ENCODE measurements around the gene TBCK.

The TBCK gene

GRCh38 chr4:106194801-106195200 lies 121.2 kb downstream of the TBCK start:
- no peaks in the 10 kb centered on the region for H3K9me2 ChIP-seq (ENCODE audit: low read depth, low read length)
- H3K4me3 ChIP-seq (ENCODE audit: low read depth, low read length, poor library complexity, severe bottlenecking): no peak overlapping the region
- TF ChIP-seq EZH2 (IDR thresholded peaks at IDR 0.05; ENCODE audit: borderline replicate concordance, low read length) (no peak), CTCF (IDR thresholded peaks at IDR 0.05; ENCODE audit: low read length) (no peak)
- no peaks in the 10 kb centered on the region for H3K79me2 ChIP-seq (ENCODE audit: insufficient read depth, low read length)
- no peak overlapping the region for H2AFZ ChIP-seq (ENCODE audit: low read length)
- no peaks in the 10 kb centered on the region for H3F3A ChIP-seq (ENCODE audit: insufficient read depth, low read length)
- no peaks in the 10 kb centered on the region for H3K4me1 ChIP-seq (ENCODE audit: insufficient read depth, low read length, severe bottlenecking)
- H3K9me3 ChIP-seq (ENCODE audit: low read length): no peaks in the 10 kb centered on the region
- H3K27me3 ChIP-seq (ENCODE audit: insufficient read depth, low read length): no peaks in the 10 kb centered on the region
- no peaks in the 10 kb centered on the region for H4K20me1 ChIP-seq (ENCODE audit: insufficient read depth, low read length)
- no peak overlapping the region for H3K4me2 ChIP-seq (ENCODE audit: low read length)
- H3K9ac ChIP-seq (ENCODE audit: low read length): no peak overlapping the region
- H3K27ac ChIP-seq (ENCODE audit: low read depth, low read length, poor library complexity, severe bottlenecking): no peak overlapping the region
- H3K36me3 ChIP-seq (ENCODE audit: insufficient read depth, low read length): no peaks in the 10 kb centered on the region

GRCh38 chr4:106192131-106192530 lies 123.9 kb downstream of the TBCK start:
- no peak overlapping the region for H2AFZ ChIP-seq (ENCODE audit: low read length)
- H3K9ac ChIP-seq (ENCODE audit: low read length): no peak overlapping the region
- no peaks in the 10 kb centered on the region for H3F3A ChIP-seq (ENCODE audit: insufficient read depth, low read length)
- no peaks in the 10 kb centered on the region for H3K9me3 ChIP-seq (ENCODE audit: low read length)
- no peaks in the 10 kb centered on the region for H3K36me3 ChIP-seq (ENCODE audit: insufficient read depth, low read length)
- H3K27ac ChIP-seq (ENCODE audit: low read depth, low read length, poor library complexity, severe bottlenecking): no peak overlapping the region
- TF ChIP-seq CTCF (IDR thresholded peaks at IDR 0.05; ENCODE audit: low read length) (no peak), EZH2 (IDR thresholded peaks at IDR 0.05; ENCODE audit: borderline replicate concordance, low read length) (no peak)
- no peaks in the 10 kb centered on the region for H3K27me3 ChIP-seq (ENCODE audit: insufficient read depth, low read length)
- H3K4me2 ChIP-seq (ENCODE audit: low read length): no peak overlapping the region
- H4K20me1 ChIP-seq (ENCODE audit: insufficient read depth, low read length): no peaks in the 10 kb centered on the region
- H3K4me3 ChIP-seq (ENCODE audit: low read depth, low read length, poor library complexity, severe bottlenecking): no peak overlapping the region
- no peaks in the 10 kb centered on the region for H3K79me2 ChIP-seq (ENCODE audit: insufficient read depth, low read length)
- no peaks in the 10 kb centered on the region for H3K9me2 ChIP-seq (ENCODE audit: low read depth, low read length)
- H3K4me1 ChIP-seq (ENCODE audit: insufficient read depth, low read length, severe bottlenecking): no peaks in the 10 kb centered on the region

GRCh38 chr4:106186201-106186600 lies 129.8 kb downstream of the TBCK start:
- no peaks in the 10 kb centered on the region for H3K27me3 ChIP-seq (ENCODE audit: insufficient read depth, low read length)
- no peaks in the 10 kb centered on the region for H3K36me3 ChIP-seq (ENCODE audit: insufficient read depth, low read length)
- H3K4me2 ChIP-seq (ENCODE audit: low read length): no peak overlapping the region
- no peak overlapping the region for H3K4me3 ChIP-seq (ENCODE audit: low read depth, low read length, poor library complexity, severe bottlenecking)
- no peaks in the 10 kb centered on the region for H4K20me1 ChIP-seq (ENCODE audit: insufficient read depth, low read length)
- TF ChIP-seq EZH2 (IDR thresholded peaks at IDR 0.05; ENCODE audit: borderline replicate concordance, low read length) (no peak), CTCF (IDR thresholded peaks at IDR 0.05; ENCODE audit: low read length) (no peak)
- no peaks in the 10 kb centered on the region for H3K9me2 ChIP-seq (ENCODE audit: low read depth, low read length)
- no peak overlapping the region for H3K9ac ChIP-seq (ENCODE audit: low read length)
- H3K79me2 ChIP-seq (ENCODE audit: insufficient read depth, low read length): no peaks in the 10 kb centered on the region
- H3K4me1 ChIP-seq (ENCODE audit: insufficient read depth, low read length, severe bottlenecking): no peaks in the 10 kb centered on the region
- no peaks in the 10 kb centered on the region for H3K9me3 ChIP-seq (ENCODE audit: low read length)
- no peak overlapping the region for H3K27ac ChIP-seq (ENCODE audit: low read depth, low read length, poor library complexity, severe bottlenecking)
- H3F3A ChIP-seq (ENCODE audit: insufficient read depth, low read length): no peaks in the 10 kb centered on the region
- H2AFZ ChIP-seq (ENCODE audit: low read length): no peak overlapping the region
